GM19455 (cell line): Measurements from ENCODE around the gene MEPCE.

Experiments
- ATAC-seq: cut with Tn5 transposase; IDR thresholded peaks from one replicate; pipeline ENCODE4 v1.9.1; 2021; ENCODE audit not compliant: unreplicated experiment

MEPCE gene

GRCh38 chr7:100456562-100456961 is 26.9 kb downstream of the MEPCE start:
- no peak for ATAC-seq

GRCh38 chr7:100457033-100457432 is 27.4 kb downstream of the MEPCE start:
- no peak for ATAC-seq

- no peak for ATAC-seq
Observed at GRCh38 chr7:100464210-100464660, 34.6 kb downstream of the MEPCE start, which contains the start of gene SPACDR. SPACDR (minus strand) TSS chr7:100464260; CDS start chr7:100464025, 235 bp downstream.

GRCh38 chr7:100464791-100465190 is 35.2 kb downstream of the MEPCE start:
- ATAC-seq: no peak

GRCh38 chr7:100465299-100465698 is 35.7 kb downstream of the MEPCE start:
- no peak for ATAC-seq

- ATAC-seq: no peak
Observed at GRCh38 chr7:100465702-100466311, 36.2 kb downstream of the MEPCE start.

- ATAC-seq: no peak
Observed at GRCh38 chr7:100466653-100467605, 37.3 kb downstream of the MEPCE start.

- no peak for ATAC-seq
Observed at GRCh38 chr7:100467638-100468373, 38.2 kb downstream of the MEPCE start.

- ATAC-seq: no peak
Observed at GRCh38 chr7:100469227-100470044, 39.8 kb downstream of the MEPCE start.

GRCh38 chr7:100471021-100471420 is 41.4 kb downstream of the MEPCE start:
- ATAC-seq: no peak

- ATAC-seq: no peak
Observed at GRCh38 chr7:100472121-100472851, 42.7 kb downstream of the MEPCE start.

GRCh38 chr7:100472854-100473499 is 43.3 kb downstream of the MEPCE start:
- no peak for ATAC-seq

- no peak for ATAC-seq
Observed at GRCh38 chr7:100475549-100475948, 45.9 kb downstream of the MEPCE start.

GRCh38 chr7:100476101-100476780 is 46.6 kb downstream of the MEPCE start:
- ATAC-seq: no peak

GRCh38 chr7:100476903-100477870 is 47.6 kb downstream of the MEPCE start:
- no peak for ATAC-seq

- no peak for ATAC-seq
Observed at GRCh38 chr7:100477871-100478267, 48.2 kb downstream of the MEPCE start.

GRCh38 chr7:100478958-100479660 is 49.5 kb downstream of the MEPCE start, which contains the start of gene TSC22D4:
TSC22D4 (minus strand) TSS chr7:100479214; CDS start chr7:100478038, 1,176 bp downstream.
- ATAC-seq: peak; percentile 51
